ENCODE data around the gene CCDC169. TPM values are rescaled to one million over a fixed set of nuclear protein-coding genes. Genes with fewer than 3 reads are reported as not detected.
A peak's percentile ranks its signal among the peaks of the same experiment; 100 is the strongest.

The CCDC169 gene
- total RNA-seq, 5 donors from 2014 or later (not counting 1 experiment from before 2014, with no cell fraction given) = not detected

GRCh38 chr13:36282821-36283432, 14.7 kb downstream of the CCDC169 start:
- ATAC-seq (replicated peaks in 1 of 4) = no peak
- Histone ChIP-seq H3K4me3 (ENCODE audit: control insufficient read depth in 1 of 2, extremely low read depth in 1 of 2, low read length in 1 of 2) (no peak overlapping the region), H3K36me3 (ENCODE audit: control insufficient read depth in 2 of 2, extremely low read depth in 1 of 2, insufficient read depth in 1 of 2, low read length in 1 of 2) (no peaks in the 10 kb centered on the region), H3K4me1 (ENCODE audit: control insufficient read depth in 1 of 2, extremely low read depth in 1 of 2, insufficient read depth in 2 of 2, low read length in 2 of 2) (no peaks in the 10 kb centered on the region), H3K27me3 (replicated peaks in 1 of 2; ENCODE audit: control insufficient read depth in 2 of 2, extremely low read depth in 1 of 2, insufficient read depth in 2 of 2, low read length in 1 of 2) (peaks cover 0 to under 1% of the 10 kb centered on the region in 2 experiments), H3K27ac (ENCODE audit: low read length) (no peak overlapping the region), H3K9me3 (no peaks in the 10 kb centered on the region)
- H3K27ac Mint-ChIP-seq = no peak overlapping the region
- H3K36me3 Mint-ChIP-seq = no peaks in the 10 kb centered on the region
- ChIA-PET POLR2A (no interaction called here), CTCF (interaction anchor here (0.5 to 1.8 kb wide), 10 partner anchors 8 to 704 kb away, joined by 3 to 11 read pairs (median 4); no protein-coding TSS in a partner anchor)
- 86% methylated on average over 1 of the region's 6 CpGs for WGBS (ENCODE audit: insufficient coverage)
- DNase-seq = peak in 1 of 35 experiments; percentile 31
- no peak overlapping the region for H3K4me3 Mint-ChIP-seq
- peaks cover 8 to 15% of the 10 kb centered on the region in 2 donors for H3K27me3 Mint-ChIP-seq
- H3K4me1 Mint-ChIP-seq = no peaks in the 10 kb centered on the region
- no peaks in the 10 kb centered on the region for H3K9me3 Mint-ChIP-seq

GRCh38 chr13:36275190-36276002, 22.2 kb downstream of the CCDC169 start:
- ChIA-PET CTCF (interaction anchor here (0.6 to 1.6 kb wide), 3 partner anchors 13 to 298 kb away, joined by 3 to 4 read pairs (median 3); no protein-coding TSS in a partner anchor), POLR2A (no interaction called here)
- Mint-ChIP-seq H3K27me3 (peaks cover 0 to 12% of the 10 kb centered on the region in 2 donors), H3K36me3 (no peaks in the 10 kb centered on the region), H3K4me3 (no peak overlapping the region), H3K4me1 (no peaks in the 10 kb centered on the region), H3K27ac (no peak overlapping the region), H3K9me3 (no peaks in the 10 kb centered on the region)
- peak in 1 of 35 experiments; percentile 19 for DNase-seq
- no peak for ATAC-seq (replicated peaks in 1 of 4)
- no peaks in the 10 kb centered on the region for H3K27me3 ChIP-seq (replicated peaks in 1 of 2; ENCODE audit: control insufficient read depth in 2 of 2, extremely low read depth in 1 of 2, insufficient read depth in 2 of 2, low read length in 1 of 2)
- H3K4me3 ChIP-seq (ENCODE audit: control insufficient read depth in 1 of 2, extremely low read depth in 1 of 2, low read length in 1 of 2) = no peak overlapping the region
- H3K27ac ChIP-seq (ENCODE audit: low read length) = no peak overlapping the region
- no peaks in the 10 kb centered on the region for H3K9me3 ChIP-seq
- no peaks in the 10 kb centered on the region for H3K36me3 ChIP-seq (ENCODE audit: control insufficient read depth in 2 of 2, extremely low read depth in 1 of 2, insufficient read depth in 1 of 2, low read length in 1 of 2)
- WGBS (ENCODE audit: insufficient coverage) = no CpG with 5 or more reads among the region's 3 CpGs
- no peaks in the 10 kb centered on the region for H3K4me1 ChIP-seq (ENCODE audit: control insufficient read depth in 1 of 2, extremely low read depth in 1 of 2, insufficient read depth in 2 of 2, low read length in 2 of 2)

DNA sequence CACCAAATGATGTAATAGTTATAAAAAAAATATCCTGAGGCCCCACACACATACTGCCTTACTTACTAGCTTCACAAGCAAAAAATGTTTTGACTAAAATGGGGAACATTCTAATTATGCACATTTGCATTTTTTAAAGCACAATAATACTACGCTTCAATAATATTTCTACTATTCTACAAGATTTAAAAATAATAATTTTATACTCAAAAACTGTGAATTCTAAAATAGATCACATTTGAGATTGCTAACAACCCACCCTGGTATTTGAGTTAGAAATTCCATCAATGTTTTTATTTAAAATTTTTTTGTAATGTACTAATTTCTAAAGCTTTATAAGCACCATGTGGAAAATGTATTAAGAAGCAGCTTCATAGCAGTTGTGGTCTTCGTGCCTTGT, 24.2 kb downstream of the CCDC169 start:
- ATAC-seq (replicated peaks in 1 of 4) (no peak), DNase-seq (no peak)
- no peaks in the 10 kb centered on the region for H3K9me3 Mint-ChIP-seq
- H3K4me1 ChIP-seq (ENCODE audit: control insufficient read depth in 1 of 2, extremely low read depth in 1 of 2, insufficient read depth in 2 of 2, low read length in 2 of 2) = no peaks in the 10 kb centered on the region
- H3K27ac ChIP-seq (ENCODE audit: low read length) = no peak overlapping the region
- ChIA-PET CTCF (interaction anchor here (1.2 to 1.3 kb wide), 2 partner anchors 10 to 12 kb away, joined by 3 to 6 read pairs; no protein-coding TSS in a partner anchor), POLR2A (interaction anchor here in 1 of 2 donors (0.5 kb wide), 1 partner anchor 16 kb away, joined by 3 read pairs; no protein-coding TSS in a partner anchor)
- H3K27ac Mint-ChIP-seq = no peak overlapping the region
- no peaks in the 10 kb centered on the region for H3K27me3 ChIP-seq (replicated peaks in 1 of 2; ENCODE audit: control insufficient read depth in 2 of 2, extremely low read depth in 1 of 2, insufficient read depth in 2 of 2, low read length in 1 of 2)
- H3K4me1 Mint-ChIP-seq = no peaks in the 10 kb centered on the region
- no peaks in the 10 kb centered on the region for H3K36me3 ChIP-seq (ENCODE audit: control insufficient read depth in 2 of 2, extremely low read depth in 1 of 2, insufficient read depth in 1 of 2, low read length in 1 of 2)
- H3K36me3 Mint-ChIP-seq = no peaks in the 10 kb centered on the region
- H3K4me3 ChIP-seq (ENCODE audit: control insufficient read depth in 1 of 2, extremely low read depth in 1 of 2, low read length in 1 of 2) = no peak overlapping the region
- peaks cover 0 to 7% of the 10 kb centered on the region in 2 donors for H3K27me3 Mint-ChIP-seq
- 100% methylated on average over 1 of the region's 2 CpGs for WGBS (ENCODE audit: insufficient coverage)
- no peak overlapping the region for H3K4me3 Mint-ChIP-seq
- no peaks in the 10 kb centered on the region for H3K9me3 ChIP-seq

DNA sequence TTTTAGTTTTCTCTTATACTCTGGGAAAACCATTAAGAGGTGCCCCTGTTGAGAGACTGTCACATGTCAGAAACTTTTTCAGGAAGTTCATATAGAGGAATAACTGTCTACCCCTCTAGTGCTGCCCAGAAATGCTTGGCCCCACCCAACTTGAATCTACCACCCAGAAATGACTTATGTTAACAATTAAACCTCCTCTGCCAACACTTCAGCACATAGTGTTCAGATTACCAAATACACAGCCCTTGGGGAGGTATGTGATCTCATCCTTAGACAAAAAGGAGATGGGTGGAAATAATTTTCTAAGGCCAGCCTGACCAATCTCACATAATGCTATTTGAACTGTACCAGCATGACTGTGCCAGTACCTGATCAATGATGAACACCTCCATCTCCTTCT, 35.6 kb downstream of the CCDC169 start:
- Histone ChIP-seq H3K4me1 (ENCODE audit: control insufficient read depth in 1 of 2, extremely low read depth in 1 of 2, insufficient read depth in 2 of 2, low read length in 2 of 2) (no peaks in the 10 kb centered on the region), H3K4me3 (ENCODE audit: control insufficient read depth in 1 of 2, extremely low read depth in 1 of 2, low read length in 1 of 2) (no peak overlapping the region), H3K27ac (ENCODE audit: low read length) (no peak overlapping the region), H3K9me3 (no peaks in the 10 kb centered on the region), H3K36me3 (ENCODE audit: control insufficient read depth in 2 of 2, extremely low read depth in 1 of 2, insufficient read depth in 1 of 2, low read length in 1 of 2) (no peaks in the 10 kb centered on the region), H3K27me3 (replicated peaks in 1 of 2; ENCODE audit: control insufficient read depth in 2 of 2, extremely low read depth in 1 of 2, insufficient read depth in 2 of 2, low read length in 1 of 2) (peaks cover 0 to 4% of the 10 kb centered on the region in 2 experiments)
- CTCF ChIA-PET = interaction anchor here in 1 of 2 donors (1.0 kb wide), 1 partner anchor 22 kb away, joined by 3 read pairs; no protein-coding TSS in a partner anchor
- ATAC-seq (replicated peaks in 1 of 4) (no peak), DNase-seq (no peak)
- H3K9me3 Mint-ChIP-seq = no peaks in the 10 kb centered on the region
- no peaks in the 10 kb centered on the region for H3K4me1 Mint-ChIP-seq
- no peaks in the 10 kb centered on the region for H3K36me3 Mint-ChIP-seq
- no peak overlapping the region for H3K27ac Mint-ChIP-seq
- peaks cover 4 to 5% of the 10 kb centered on the region in 2 donors for H3K27me3 Mint-ChIP-seq
- H3K4me3 Mint-ChIP-seq = no peak overlapping the region
- POLR2A ChIA-PET = no interaction called here

- H3K4me3 Mint-ChIP-seq = no peak overlapping the region
- ATAC-seq (replicated peaks in 1 of 4) (no peak), DNase-seq (no peak)
- H3K9me3 ChIP-seq = no peaks in the 10 kb centered on the region
- H3K36me3 Mint-ChIP-seq = no peaks in the 10 kb centered on the region
- no peak overlapping the region for H3K27ac Mint-ChIP-seq
- no peaks in the 10 kb centered on the region for H3K36me3 ChIP-seq (ENCODE audit: control insufficient read depth in 2 of 2, extremely low read depth in 1 of 2, insufficient read depth in 1 of 2, low read length in 1 of 2)
- H3K4me1 ChIP-seq (ENCODE audit: control insufficient read depth in 1 of 2, extremely low read depth in 1 of 2, insufficient read depth in 2 of 2, low read length in 2 of 2) = no peaks in the 10 kb centered on the region
- ChIA-PET CTCF (interaction anchor here in 1 of 2 donors (0.6 kb wide), 1 partner anchor 13 kb away, joined by 3 read pairs; no protein-coding TSS in a partner anchor), POLR2A (no interaction called here)
- H3K4me1 Mint-ChIP-seq = no peaks in the 10 kb centered on the region
- peaks cover 0 to 3% (median 0%) of the 10 kb centered on the region in 3 donors for H3K9me3 Mint-ChIP-seq
- H3K27me3 Mint-ChIP-seq = peaks cover under 1 to 10% of the 10 kb centered on the region in 2 donors
- H3K27me3 ChIP-seq (replicated peaks in 1 of 2; ENCODE audit: control insufficient read depth in 2 of 2, extremely low read depth in 1 of 2, insufficient read depth in 2 of 2, low read length in 1 of 2) = peaks cover 0 to 10% of the 10 kb centered on the region in 2 experiments
- H3K27ac ChIP-seq (ENCODE audit: low read length) = no peak overlapping the region
- no peak overlapping the region for H3K4me3 ChIP-seq (ENCODE audit: control insufficient read depth in 1 of 2, extremely low read depth in 1 of 2, low read length in 1 of 2)
- WGBS (ENCODE audit: insufficient coverage) = 84% methylated on average over 3 of the region's 3 CpGs
Measured at GRCh38 chr13:36261011-36261410, 36.6 kb downstream of the CCDC169 start.

DNA sequence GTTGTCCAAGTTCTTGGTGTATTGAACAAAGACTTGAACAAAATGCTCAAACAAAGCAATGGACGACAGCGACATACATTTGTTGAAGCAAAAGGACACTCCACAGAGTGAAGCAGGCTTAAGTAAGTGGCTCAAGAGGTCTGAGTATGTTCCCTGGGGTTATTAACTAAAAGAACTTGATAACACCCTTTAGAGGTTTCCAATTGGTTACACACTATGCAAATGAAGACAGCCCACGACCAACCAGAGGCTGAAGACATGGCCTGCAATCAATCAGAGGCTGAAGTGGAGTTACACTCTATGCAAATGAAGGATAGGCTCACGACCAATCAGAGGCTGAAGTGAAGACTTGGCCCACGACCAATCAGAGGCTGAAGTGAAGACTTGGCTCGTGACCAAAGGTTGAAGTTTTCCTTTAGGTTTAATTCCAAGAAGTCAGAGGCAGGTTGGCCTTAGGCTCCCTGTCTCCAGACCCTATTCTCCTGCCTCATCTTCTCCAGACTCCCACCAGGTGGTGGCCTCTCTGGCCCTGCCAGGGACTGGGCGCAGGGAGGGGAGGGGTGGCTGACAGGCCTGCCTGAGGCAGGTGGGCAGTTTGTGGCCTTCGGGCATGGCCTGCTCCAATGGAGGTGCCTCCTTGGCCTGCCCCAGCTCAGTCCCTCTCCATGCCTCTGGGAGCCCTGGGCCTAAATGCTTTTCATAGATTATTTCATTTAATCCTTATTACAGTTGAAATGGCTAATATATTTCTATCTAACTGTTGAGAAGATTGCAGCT, 38.1 kb downstream of the CCDC169 start:
- DNase-seq = no peak
- ChIA-PET CTCF (no interaction called here), POLR2A (no interaction called here)
- WGBS (ENCODE audit: insufficient coverage) = 67% methylated on average over 6 of the region's 8 CpGs
- H3K9me3 Mint-ChIP-seq = peaks cover 0 to 3% (median 0%) of the 10 kb centered on the region in 3 donors
- no peak overlapping the region for H3K4me3 Mint-ChIP-seq
- no peak for ATAC-seq (replicated peaks in 1 of 4)
- Histone ChIP-seq H3K4me3 (ENCODE audit: control insufficient read depth in 1 of 2, extremely low read depth in 1 of 2, low read length in 1 of 2) (no peak overlapping the region), H3K27ac (ENCODE audit: low read length) (no peak overlapping the region), H3K36me3 (ENCODE audit: control insufficient read depth in 2 of 2, extremely low read depth in 1 of 2, insufficient read depth in 1 of 2, low read length in 1 of 2) (no peaks in the 10 kb centered on the region), H3K4me1 (ENCODE audit: control insufficient read depth in 1 of 2, extremely low read depth in 1 of 2, insufficient read depth in 2 of 2, low read length in 2 of 2) (no peaks in the 10 kb centered on the region), H3K9me3 (no peaks in the 10 kb centered on the region), H3K27me3 (replicated peaks in 1 of 2; ENCODE audit: control insufficient read depth in 2 of 2, extremely low read depth in 1 of 2, insufficient read depth in 2 of 2, low read length in 1 of 2) (peaks cover 0 to 13% of the 10 kb centered on the region in 2 experiments)
- no peaks in the 10 kb centered on the region for H3K4me1 Mint-ChIP-seq
- H3K36me3 Mint-ChIP-seq = no peaks in the 10 kb centered on the region
- no peak overlapping the region for H3K27ac Mint-ChIP-seq
- H3K27me3 Mint-ChIP-seq = peaks cover 6 to 13% of the 10 kb centered on the region in 2 donors
